ENCODE data around the gene SEC14L1. TPM values are rescaled to one million over a fixed set of nuclear protein-coding genes. Genes with fewer than 3 reads are reported as not detected.

Gene SEC14L1
- total RNA-seq, 2 experiments from 2014 or later, result 97.3 to 98.5 TPM

DNA sequence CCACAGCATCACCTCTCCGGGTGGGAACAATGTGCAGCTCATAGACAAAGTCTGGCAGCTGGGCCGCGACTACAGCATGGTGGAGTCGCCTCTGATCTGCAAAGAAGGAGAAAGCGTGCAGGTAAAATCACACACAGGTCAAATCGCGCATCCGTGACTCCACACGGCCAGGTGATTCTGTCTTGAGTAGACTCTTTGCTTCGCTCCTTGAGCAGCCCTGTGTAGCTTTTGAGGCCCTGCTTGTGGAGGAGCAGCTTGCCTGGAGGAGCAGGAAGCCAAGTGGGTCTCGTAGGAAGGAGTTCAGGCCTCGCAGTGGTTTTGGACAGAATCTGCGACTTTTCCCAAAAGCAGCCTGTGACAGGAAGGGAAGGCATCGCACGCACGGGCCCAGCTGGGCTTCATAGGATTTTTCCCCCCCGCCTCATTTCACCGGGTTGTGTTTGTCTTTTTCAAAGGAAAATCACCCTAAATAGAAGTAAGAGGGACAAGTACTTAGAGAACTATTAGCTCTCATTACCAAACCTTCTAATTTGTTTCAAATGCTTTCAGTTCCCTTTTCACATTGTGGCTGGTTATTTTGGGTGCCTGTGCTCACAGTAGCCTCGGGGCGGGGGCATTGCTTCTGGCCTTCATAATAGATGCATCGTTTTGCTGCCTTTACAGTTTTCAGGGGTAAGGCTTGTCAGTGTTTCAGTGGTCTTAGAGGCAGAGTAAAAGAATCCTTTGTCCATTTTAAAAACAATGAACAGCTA, 71.5 kb downstream of the SEC14L1 start:
- CTCF ChIA-PET, result no interaction called here
- TF ChIP-seq, protein P1, sequence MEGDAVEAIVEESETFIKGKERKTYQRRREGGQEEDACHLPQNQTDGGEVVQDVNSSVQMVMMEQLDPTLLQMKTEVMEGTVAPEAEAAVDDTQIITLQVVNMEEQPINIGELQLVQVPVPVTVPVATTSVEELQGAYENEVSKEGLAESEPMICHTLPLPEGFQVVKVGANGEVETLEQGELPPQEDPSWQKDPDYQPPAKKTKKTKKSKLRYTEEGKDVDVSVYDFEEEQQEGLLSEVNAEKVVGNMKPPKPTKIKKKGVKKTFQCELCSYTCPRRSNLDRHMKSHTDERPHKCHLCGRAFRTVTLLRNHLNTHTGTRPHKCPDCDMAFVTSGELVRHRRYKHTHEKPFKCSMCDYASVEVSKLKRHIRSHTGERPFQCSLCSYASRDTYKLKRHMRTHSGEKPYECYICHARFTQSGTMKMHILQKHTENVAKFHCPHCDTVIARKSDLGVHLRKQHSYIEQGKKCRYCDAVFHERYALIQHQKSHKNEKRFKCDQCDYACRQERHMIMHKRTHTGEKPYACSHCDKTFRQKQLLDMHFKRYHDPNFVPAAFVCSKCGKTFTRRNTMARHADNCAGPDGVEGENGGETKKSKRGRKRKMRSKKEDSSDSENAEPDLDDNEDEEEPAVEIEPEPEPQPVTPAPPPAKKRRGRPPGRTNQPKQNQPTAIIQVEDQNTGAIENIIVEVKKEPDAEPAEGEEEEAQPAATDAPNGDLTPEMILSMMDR (IDR thresholded peaks at IDR 0.05), result no peak
- Mint-ChIP-seq H3K9me3 (no peaks in the 10 kb centered on the region), H3K36me3 (ENCODE audit: low read depth) (peaks cover 90% of the 10 kb centered on the region), H3K4me3 (no peak overlapping the region), H3K4me1 (ENCODE audit: low read depth) (no peaks in the 10 kb centered on the region), H3K27me3 (no peaks in the 10 kb centered on the region), H3K27ac (no peak overlapping the region)
- Histone ChIP-seq H3K36me3 (ENCODE audit: insufficient read depth, low read length) (peaks cover 84% of the 10 kb centered on the region), H3K27me3 (ENCODE audit: control insufficient read depth in 1 of 2, insufficient read depth in 2 of 2, low read length in 2 of 2) (no peaks in the 10 kb centered on the region), H3K4me1 (ENCODE audit: insufficient read depth, low read length) (no peaks in the 10 kb centered on the region), H3K9me3 (ENCODE audit: control insufficient read depth in 1 of 2, insufficient read depth in 1 of 2, low read length in 2 of 2) (no peaks in the 10 kb centered on the region), H3K4me3 (ENCODE audit: low read length) (no peak overlapping the region), H3K27ac (ENCODE audit: low read depth in 1 of 2, low read length in 2 of 2) (no peak overlapping the region)
- ATAC-seq (ENCODE audit: poor library complexity) (no peak), DNase-seq (no peak)
- intact Hi-C loops (cut with DNase I, micrococcal nuclease), result no loop called here
- POLR2A ChIA-PET, result interaction anchor here (0.5 kb wide), 1 partner anchor 65 kb away, joined by 3 read pairs; no protein-coding TSS in a partner anchor

DNA sequence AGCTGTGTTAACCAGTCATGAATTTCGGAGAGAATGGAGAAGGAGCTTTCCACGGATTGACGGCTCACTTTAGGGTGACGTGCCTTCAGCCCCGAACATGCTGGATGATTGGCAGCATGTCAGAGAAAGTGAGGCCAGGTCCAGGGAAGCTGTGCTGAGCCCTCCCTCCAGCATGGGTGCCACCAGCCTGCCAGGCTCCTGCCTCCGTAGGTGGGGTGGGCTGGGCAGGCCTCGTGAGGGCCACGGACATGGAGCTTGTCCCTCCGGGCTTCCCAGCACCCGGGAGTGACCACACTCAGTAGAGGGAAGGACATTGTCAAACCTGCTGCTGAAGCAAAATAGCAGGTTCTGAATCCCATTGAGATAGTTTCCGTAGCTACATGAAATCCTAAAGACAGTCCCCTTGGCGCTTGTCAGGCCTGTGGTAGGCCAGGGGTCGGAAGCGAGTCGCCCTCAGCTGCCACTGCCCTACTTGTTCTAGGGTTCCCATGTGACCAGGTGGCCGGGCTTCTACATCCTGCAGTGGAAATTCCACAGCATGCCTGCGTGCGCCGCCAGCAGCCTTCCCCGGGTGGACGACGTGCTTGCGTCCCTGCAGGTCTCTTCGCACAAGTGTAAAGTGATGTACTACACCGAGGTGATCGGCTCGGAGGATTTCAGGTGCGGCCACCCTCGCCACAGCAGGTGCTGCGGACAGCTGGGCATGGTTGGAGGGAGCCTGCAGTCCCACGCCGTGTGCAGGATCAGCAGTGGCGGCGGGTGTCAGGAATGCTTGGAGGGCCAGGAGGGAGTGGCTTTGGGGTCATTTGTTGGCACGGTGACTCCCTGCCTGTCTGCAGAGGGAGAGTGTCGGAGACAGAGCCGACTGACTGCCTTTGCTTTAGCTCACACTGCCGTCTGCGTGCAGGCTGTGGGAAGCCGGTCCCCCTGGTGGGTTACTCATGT, 72.3 kb downstream of the SEC14L1 start:
- peaks cover 83% of the 10 kb centered on the region for H3K36me3 ChIP-seq (ENCODE audit: insufficient read depth, low read length)
- no peak overlapping the region for H3K4me3 ChIP-seq (ENCODE audit: low read length)
- ATAC-seq (ENCODE audit: poor library complexity) (no peak), DNase-seq (no peak)
- Mint-ChIP-seq H3K4me1 (ENCODE audit: low read depth) (no peaks in the 10 kb centered on the region), H3K4me3 (no peak overlapping the region), H3K27ac (no peak overlapping the region), H3K36me3 (ENCODE audit: low read depth) (peaks cover 86% of the 10 kb centered on the region), H3K27me3 (no peaks in the 10 kb centered on the region), H3K9me3 (no peaks in the 10 kb centered on the region)
- H3K4me1 ChIP-seq (ENCODE audit: insufficient read depth, low read length), result no peaks in the 10 kb centered on the region
- no peaks in the 10 kb centered on the region for H3K9me3 ChIP-seq (ENCODE audit: control insufficient read depth in 1 of 2, insufficient read depth in 1 of 2, low read length in 2 of 2)
- no peaks in the 10 kb centered on the region for H3K27me3 ChIP-seq (ENCODE audit: control insufficient read depth in 1 of 2, insufficient read depth in 2 of 2, low read length in 2 of 2)
- H3K27ac ChIP-seq (ENCODE audit: low read depth in 1 of 2, low read length in 2 of 2), result no peak overlapping the region
- intact Hi-C loops (cut with DNase I, micrococcal nuclease), result no loop called here
- TF ChIP-seq, protein P1 (IDR thresholded peaks at IDR 0.05), result no peak
- POLR2A ChIA-PET, result interaction anchor here (0.5 kb wide), 1 partner anchor 66 kb away, joined by 3 read pairs; no protein-coding TSS in a partner anchor
- CTCF ChIA-PET, result no interaction called here

GRCh38 chr17:77213778-77214132, 73.0 kb downstream of the SEC14L1 start:
- no peak for ATAC-seq (ENCODE audit: poor library complexity)

More at GRCh38 chr17:77213778-77214132, 73.0 kb downstream of the SEC14L1 start:
- H3K9me3 ChIP-seq (ENCODE audit: control insufficient read depth in 1 of 2, insufficient read depth in 1 of 2, low read length in 2 of 2), result no peaks in the 10 kb centered on the region
- H3K9me3 Mint-ChIP-seq, result no peaks in the 10 kb centered on the region
- no peaks in the 10 kb centered on the region for H3K27me3 Mint-ChIP-seq
- H3K36me3 ChIP-seq (ENCODE audit: insufficient read depth, low read length), result peaks cover 76% of the 10 kb centered on the region
- TF ChIP-seq, protein P1 (IDR thresholded peaks at IDR 0.05), result no peak
- H3K27ac Mint-ChIP-seq, result no peak overlapping the region
- no peak overlapping the region for H3K27ac ChIP-seq (ENCODE audit: low read depth in 1 of 2, low read length in 2 of 2)
- ChIA-PET POLR2A (no interaction called here), CTCF (no interaction called here)
- peaks cover 85% of the 10 kb centered on the region for H3K36me3 Mint-ChIP-seq (ENCODE audit: low read depth)
- H3K4me3 Mint-ChIP-seq, result no peak overlapping the region
- no peaks in the 10 kb centered on the region for H3K27me3 ChIP-seq (ENCODE audit: control insufficient read depth in 1 of 2, insufficient read depth in 2 of 2, low read length in 2 of 2)
- intact Hi-C loops (cut with DNase I, micrococcal nuclease), result no loop called here
- no peak overlapping the region for H3K4me3 ChIP-seq (ENCODE audit: low read length)
- H3K4me1 ChIP-seq (ENCODE audit: insufficient read depth, low read length), result no peaks in the 10 kb centered on the region
- no peaks in the 10 kb centered on the region for H3K4me1 Mint-ChIP-seq (ENCODE audit: low read depth)
- DNase-seq, result no peak
